Stimulated activated CD4-positive, alpha-beta T cell treated with anti-CD3 and anti-CD28 coated beads, Interleukin-4, amount 100 ng/mL, for 48 hours (primary cell): ENCODE data around the gene DHRS4.
"Not testable (repeated sequence)": the region's sequence is repeated elsewhere in the genome, so short reads cannot be mapped to it uniquely, and the experiment has no call there.

Experiments
- DNase-seq, 2 donors: peaks; one replicate each; pipeline ENCODE4 v3.0.0-alpha.2; 2020; ENCODE audit warnings: low read depth in 2 of 2

DHRS4 gene

GRCh38 chr14:23981951-23982813 is 28.6 kb downstream of the DHRS4 start:
- not testable (repeated sequence) for DNase-seq

DNA sequence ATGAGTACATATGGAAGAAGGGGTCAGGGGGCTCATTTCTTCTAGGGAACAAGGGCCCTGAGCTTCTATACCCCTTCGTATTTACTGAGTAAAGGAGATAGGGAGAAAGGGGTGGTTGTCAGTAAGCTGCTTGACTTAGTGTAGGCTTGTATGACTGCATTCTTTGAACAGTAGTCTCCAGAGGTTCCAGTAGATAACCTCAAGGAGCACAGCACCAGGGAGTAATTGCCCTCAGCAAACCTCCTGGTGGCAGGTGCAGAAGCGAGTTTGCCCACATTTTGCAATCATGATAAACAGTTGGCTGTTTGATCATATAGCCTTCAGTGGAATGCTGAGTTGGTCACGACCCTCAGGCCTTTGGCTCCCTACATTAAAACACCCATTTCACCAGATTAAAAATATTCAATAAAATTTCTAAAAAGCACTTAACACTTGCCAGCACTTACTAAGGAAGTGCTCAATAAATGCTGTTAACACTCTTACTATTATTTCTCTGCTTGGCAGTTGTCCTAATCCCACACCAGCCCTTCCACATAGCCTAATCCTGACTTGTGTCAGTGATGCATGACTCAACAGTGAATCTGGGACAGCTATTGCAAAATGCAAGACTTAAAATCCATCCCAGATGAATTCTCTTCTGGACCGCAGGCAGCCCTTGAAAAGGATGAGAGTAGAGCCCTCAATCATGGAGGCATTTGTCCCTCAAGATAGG is 31.5 kb downstream of the DHRS4 start:
- DNase-seq, result no peak

DNA sequence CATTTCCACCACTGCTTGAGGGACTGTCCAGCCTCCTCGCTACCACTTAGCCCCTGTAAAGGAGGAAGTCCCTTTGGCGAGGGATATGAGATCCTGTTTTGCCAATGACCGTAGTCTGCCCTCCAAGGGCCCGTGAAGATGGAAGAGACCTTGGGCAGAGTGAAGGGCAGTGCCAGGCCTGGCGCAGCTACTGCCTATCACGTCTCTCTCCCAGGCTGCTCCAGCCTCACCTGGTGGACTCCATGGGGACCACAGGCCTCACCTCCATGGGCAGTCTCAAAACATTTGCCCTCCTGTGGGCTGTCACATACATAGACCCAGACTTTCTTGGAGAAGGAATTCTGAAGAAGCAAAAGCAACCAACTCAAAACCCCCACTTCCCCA is 34.6 kb downstream of the DHRS4 start:
- not testable (repeated sequence) for DNase-seq

DNA sequence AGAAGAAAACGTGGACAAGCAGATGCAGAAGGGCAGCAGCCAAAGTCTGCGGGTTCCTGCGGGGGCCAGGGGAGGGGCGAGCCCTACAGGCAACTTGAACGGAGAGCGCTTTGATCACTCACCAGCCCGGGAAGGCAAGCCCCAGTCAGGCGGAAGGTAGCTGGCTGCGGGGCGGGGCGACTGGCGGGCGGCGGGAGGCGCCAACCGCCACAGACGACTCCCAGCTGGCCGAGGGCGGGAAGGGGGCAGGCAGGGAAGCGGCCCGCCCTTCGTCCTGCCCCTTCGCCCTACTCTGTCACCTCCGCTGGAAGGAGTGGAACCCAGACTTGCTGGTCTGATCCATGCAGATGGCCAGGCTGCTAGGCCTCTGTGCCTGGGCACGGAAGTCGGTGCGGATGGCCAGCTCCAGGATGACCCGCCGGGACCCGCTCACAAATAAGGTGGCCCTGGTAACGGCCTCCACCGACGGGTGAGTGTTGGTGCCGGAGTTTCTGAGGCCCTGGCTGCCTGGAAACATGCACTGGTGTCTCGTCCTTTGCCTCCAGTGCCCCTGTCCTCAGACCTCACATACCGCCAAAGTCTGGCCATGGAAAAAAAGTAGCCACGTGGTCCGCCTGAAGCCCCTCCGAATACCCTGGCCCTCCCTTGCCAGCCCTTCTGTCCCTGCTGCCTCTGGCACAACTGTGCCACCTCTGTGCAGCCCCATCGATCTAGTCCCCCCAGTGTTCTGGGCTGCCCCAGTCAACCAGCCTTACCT is 35.2 kb downstream of the DHRS4 start, which contains the start of gene DHRS4L2:
Gene DHRS4L2 (plus strand): TSS at position 323 of the 757 bp plus-strand sequence. CDS start 19 bp downstream, at position 342.
- DNase-seq, result peak; percentile 77 to 85

DNA sequence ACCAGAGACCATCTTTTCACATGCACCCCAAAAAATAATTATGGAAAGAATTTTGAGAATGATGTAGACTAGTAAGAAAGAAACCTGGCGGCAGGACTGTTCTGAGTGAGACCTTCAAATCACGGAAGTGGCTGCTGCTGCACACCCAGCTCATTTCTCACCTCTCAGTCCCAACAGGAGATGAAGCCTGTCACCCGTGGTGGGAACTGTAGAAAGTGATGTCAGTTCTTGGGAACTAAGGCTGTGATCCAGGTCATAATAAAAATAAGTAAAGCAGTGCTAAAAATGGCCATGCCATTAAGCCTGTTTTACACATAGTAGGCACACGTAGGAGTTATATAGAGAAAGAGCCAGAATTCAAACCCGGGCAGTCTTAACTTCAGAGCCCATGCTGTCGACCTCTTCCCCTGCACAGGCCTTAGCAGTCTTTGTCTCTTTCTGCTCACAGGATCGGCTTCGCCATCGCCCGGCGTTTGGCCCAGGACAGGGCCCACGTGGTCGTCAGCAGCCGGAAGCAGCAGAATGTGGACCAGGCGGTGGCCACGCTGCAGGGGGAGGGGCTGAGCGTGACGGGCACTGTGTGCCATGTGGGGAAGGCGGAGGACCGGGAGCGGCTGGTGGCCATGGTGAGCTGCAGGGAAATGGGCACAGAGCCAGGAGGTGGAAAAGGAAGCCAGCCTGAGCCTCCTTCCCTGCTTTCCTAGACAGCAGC is 36.3 kb downstream of the DHRS4 start:
- DNase-seq, result not testable (repeated sequence)

DNA sequence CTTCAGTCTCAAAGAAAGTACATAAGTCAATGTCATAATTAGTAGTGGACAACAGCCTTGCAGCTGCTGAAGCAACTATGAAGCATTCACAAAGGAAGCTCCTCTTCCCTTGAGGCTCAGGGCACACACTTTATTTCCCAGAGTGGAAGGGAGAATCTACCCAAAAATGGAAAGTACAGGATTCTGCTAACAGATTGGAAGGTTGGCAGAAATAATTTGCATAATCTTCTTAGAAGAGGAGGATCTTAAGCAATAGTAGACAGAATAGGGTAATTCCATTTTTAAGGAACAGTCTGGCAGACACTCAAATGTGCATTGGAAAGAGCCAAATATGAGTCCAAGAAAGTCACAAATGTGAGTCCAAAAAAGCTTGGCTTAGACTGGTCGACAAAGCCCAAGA is 37.4 kb downstream of the DHRS4 start:
- DNase-seq, result not testable (repeated sequence)

DNA sequence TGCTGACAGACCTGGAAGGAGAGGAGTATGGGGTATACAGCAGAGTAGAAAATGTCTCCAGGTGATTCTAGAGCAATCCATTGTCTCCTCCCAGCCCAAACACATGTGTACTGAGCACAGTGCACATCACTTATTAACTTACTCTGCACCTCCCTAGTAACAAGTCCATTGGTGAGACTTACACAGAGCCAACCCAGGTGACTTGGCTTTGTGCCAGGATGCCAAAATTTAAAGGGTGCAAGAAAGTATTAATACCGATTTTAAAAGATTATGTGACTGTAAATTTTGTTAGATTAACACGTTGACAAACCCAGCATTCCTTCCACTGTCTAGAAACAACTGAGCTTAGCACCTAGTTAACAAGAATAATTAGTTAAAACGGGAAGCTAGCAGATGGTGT is 39.5 kb downstream of the DHRS4 start:
- DNase-seq, result not testable (repeated sequence)

- DNase-seq, result not testable (repeated sequence)
Observed at GRCh38 chr14:23996009-23996408, 42.4 kb downstream of the DHRS4 start.

DNA sequence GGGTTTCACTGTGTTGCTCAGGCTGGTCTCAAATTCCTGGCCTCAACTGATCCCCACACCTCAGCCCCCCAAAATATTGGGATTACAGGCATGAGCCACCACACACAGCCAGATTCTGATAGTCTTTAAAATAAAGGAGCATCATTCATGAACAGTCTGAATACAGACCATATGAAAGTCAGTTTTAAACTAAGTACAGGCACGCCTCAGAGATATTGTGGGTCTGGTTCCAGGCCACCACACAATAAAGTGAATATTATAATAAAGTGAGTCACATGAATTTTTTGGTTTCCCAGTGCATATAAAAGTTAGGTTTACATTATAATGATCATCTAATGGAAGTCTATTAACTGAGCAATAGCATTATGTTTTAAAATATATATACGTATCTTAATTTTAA is 43.3 kb downstream of the DHRS4 start:
- DNase-seq, result not testable (repeated sequence)

DNA sequence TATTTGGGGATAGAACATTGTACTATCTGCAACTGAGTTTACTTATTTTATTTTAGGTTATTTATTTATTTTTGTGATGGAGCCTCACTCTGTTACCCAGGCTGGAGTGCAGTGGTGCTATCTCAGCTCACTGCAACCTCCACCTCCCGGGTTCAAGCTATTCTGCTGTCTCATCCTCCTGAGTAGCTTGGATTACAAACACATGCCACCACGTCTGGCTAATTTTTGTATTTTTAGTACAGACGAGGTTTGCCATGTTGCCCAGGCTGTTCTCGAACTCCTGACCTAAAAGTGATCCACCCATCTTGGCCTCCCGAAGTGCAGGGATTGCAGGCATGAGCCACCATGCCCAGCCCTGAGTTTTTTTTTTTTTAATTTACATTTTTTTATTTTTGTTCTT is 46.1 kb downstream of the DHRS4 start:
- not testable (repeated sequence) for DNase-seq

- not testable (repeated sequence) for DNase-seq
Observed at GRCh38 chr14:24001078-24001477, 47.5 kb downstream of the DHRS4 start.

- DNase-seq, result not testable (repeated sequence)
Observed at GRCh38 chr14:24001679-24002078, 48.1 kb downstream of the DHRS4 start.

DNA sequence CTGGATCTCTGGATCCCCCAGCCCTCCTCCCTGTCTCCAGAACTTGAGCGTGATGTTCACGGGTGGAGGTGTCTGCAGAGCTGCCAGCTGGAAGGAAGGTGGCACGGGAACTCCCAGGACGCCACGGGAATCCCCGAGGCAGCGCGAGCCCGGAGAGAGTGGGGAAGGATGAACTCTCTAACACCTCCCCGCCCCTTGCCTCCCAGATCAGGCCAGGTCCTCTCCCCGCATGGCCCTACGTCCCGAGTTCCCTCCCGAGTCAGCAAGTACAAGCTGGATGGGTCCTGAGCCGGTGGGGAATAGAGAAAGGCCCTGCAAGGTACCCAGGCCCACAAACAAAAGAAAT is 52.9 kb downstream of the DHRS4 start:
- not testable (repeated sequence) for DNase-seq

DNA sequence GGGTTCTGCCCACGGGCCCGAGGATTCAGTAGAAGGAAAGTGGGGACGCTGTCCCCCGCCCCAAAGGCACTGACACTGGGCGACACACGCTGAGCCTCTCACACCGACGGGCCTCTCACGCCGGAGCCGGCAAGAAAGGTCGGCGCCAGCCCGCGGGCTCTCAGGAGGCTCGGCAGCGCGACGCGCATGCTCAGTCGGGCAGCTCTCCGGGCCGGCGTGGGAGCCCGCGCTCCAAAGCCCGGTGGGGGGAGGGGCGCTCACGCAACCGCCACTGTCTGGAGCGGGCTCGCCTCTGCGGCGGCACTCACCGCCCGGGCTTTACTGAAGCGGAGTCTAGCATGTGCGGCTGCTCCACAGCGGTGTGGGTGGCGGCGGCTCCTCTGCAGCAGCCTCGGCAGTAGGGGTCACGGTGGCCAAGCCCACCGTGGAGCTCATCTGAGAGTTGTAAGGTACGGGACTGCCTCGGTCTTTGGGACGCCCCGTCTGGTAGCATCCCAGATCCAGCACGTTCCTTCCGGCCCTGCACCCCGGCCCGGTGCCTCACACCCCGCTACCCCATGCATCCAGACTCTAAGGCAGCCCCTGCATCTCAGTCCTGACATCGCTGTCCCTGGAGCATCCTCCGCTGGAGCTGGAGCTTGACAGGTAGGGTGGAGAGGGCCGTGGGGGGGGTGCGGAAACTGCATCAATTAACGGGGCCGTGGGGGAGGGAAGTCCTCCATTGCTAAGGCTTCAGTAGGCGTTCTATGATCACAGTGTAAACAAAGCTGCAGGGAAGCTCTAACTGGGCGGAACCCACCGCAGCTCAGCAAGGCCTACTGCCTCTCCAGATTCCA is 53.5 kb downstream of the DHRS4 start:
- DNase-seq, result peak; percentile 40 to 70

DNA sequence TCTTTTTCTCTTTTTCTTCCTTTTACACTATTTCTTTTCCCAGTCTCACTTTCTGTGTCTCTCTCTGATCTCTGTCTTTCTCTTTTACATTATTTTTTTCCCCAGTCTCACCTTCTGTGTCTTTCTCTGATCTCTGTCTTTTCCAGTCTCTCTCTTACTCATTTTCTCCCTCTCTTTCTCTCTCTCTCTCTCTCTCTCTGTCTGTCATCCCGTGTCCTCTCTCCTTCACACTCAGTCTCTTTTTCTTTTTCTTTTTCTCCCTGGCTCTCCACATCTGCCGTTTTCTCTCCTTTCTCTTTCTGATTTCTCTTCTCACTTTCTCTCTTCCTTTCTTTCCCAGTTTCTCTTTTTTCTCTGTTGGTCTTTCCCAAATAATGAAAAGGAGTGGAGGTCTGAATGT is 57.5 kb downstream of the DHRS4 start:
- DNase-seq, result no peak

GRCh38 chr14:24012726-24013273 is 59.2 kb downstream of the DHRS4 start:
- not testable (repeated sequence) for DNase-seq

GRCh38 chr14:24013654-24014514 is 60.3 kb downstream of the DHRS4 start:
- peak in 1 of 2 donors; percentile 31 for DNase-seq

DNA sequence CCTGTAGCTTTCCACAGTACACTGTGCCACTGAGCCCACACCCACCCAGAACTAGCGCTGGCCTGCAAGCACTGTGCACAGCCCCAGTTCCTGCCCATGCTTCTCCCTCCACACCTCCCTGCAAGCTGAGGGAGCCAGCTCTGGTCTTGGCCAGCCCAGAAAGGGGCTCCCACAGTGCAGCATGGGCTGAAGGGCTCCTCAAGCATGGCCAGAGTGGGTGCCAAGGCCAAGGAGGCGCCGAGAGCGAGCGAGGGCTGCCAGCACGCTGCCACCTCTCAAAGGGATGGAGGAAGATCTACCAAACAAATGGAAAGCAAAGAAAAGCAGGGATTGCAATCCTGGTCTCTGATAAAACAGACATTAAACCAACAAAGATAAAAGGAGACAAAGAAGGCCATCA is 62.2 kb downstream of the DHRS4 start:
- not testable (repeated sequence) for DNase-seq
